H9 (cell line): ENCODE results near the gene STRA6. TPM values are rescaled to one million over a fixed set of nuclear protein-coding genes. Genes with fewer than 3 reads are reported as not detected.

Experiments used
- DNase-seq: peaks from one replicate; pipeline ENCODE4 v3.0.0-alpha.2; 2017
- H2AFZ ChIP-seq: one replicate; pipeline ENCODE4 v1.6.1; 2013; ENCODE audit warnings: mild to moderate bottlenecking, low read length, control low read depth, moderate library complexity
- H2AK5ac ChIP-seq: 2 replicates; pipeline ENCODE4 v1.6.1; 2013; ENCODE audit warnings: low read length, control low read depth, mixed read lengths; ENCODE audit not compliant: insufficient read length
- H2BK120ac ChIP-seq: one replicate; pipeline ENCODE4 v1.6.1; 2013; ENCODE audit warnings: low read depth, mild to moderate bottlenecking, low read length, control low read depth, inconsistent platforms; ENCODE audit not compliant: poor library complexity, severe bottlenecking
- H2BK12ac ChIP-seq: 2 replicates; pipeline ENCODE4 v1.6.1; 2013; ENCODE audit warnings: low read length, control low read depth, mixed read lengths, low read depth; ENCODE audit not compliant: insufficient read length
- H2BK15ac ChIP-seq: 2 replicates; pipeline ENCODE4 v1.6.1; 2013; ENCODE audit warnings: low read depth, low read length, control low read depth
- H2BK20ac ChIP-seq: one replicate; pipeline ENCODE4 v1.6.1; 2013; ENCODE audit warnings: low read depth, mild to moderate bottlenecking, low read length, control low read depth, inconsistent platforms; ENCODE audit not compliant: poor library complexity, severe bottlenecking
- H2BK5ac ChIP-seq: 2 replicates; pipeline ENCODE4 v1.6.1; 2013; ENCODE audit warnings: low read length, control low read depth, mixed read lengths; ENCODE audit not compliant: insufficient read length
- H3K14ac ChIP-seq: 2 replicates; pipeline ENCODE4 v1.6.1; 2013; ENCODE audit warnings: low read length, control low read depth; ENCODE audit not compliant: insufficient read depth
- H3K18ac ChIP-seq: 2 replicates; pipeline ENCODE4 v1.6.1; 2013; ENCODE audit warnings: low read depth, mild to moderate bottlenecking, mixed read lengths, low read length, control low read depth; ENCODE audit not compliant: insufficient read length
- H3K23ac ChIP-seq: 2 replicates; pipeline ENCODE4 v1.6.1; 2013; ENCODE audit warnings: low read length, control low read depth, mixed read lengths, low read depth; ENCODE audit not compliant: insufficient read length
- H3K23me2 ChIP-seq: 2 replicates; pipeline ENCODE4 v1.6.1; 2013; ENCODE audit warnings: low read depth, mild to moderate bottlenecking, mixed read lengths, low read length, control low read depth; ENCODE audit not compliant: insufficient read length, poor library complexity, severe bottlenecking
- H3K27ac ChIP-seq: 2 replicates; pipeline ENCODE4 v1.5.1; 2013; ENCODE audit warnings: low read length, control low read depth, mixed read lengths, low read depth; ENCODE audit not compliant: insufficient read length
- H3K27me3 ChIP-seq: 2 replicates; pipeline ENCODE4 v1.6.1; 2013; ENCODE audit warnings: low read length, control low read depth, inconsistent platforms; ENCODE audit not compliant: insufficient read depth
- H3K4ac ChIP-seq: 2 replicates; pipeline ENCODE4 v1.6.1; 2013; ENCODE audit warnings: low read depth, mild to moderate bottlenecking, control low read depth, inconsistent platforms, low read length, moderate library complexity
- H3K4me1 ChIP-seq: 2 replicates; pipeline ENCODE4 v1.6.1; 2013; ENCODE audit warnings: low read length, control low read depth, inconsistent platforms; ENCODE audit not compliant: insufficient read depth
- H3K4me2 ChIP-seq: 2 replicates; pipeline ENCODE4 v1.6.1; 2013; ENCODE audit warnings: low read length, control low read depth, mixed read lengths; ENCODE audit not compliant: insufficient read length, insufficient read depth
- H3K56ac ChIP-seq: 2 replicates; pipeline ENCODE4 v1.6.1; 2013; ENCODE audit warnings: low read depth, mild to moderate bottlenecking, mixed read lengths, low read length, control low read depth; ENCODE audit not compliant: insufficient read length
- H3K79me1 ChIP-seq: 2 replicates; pipeline ENCODE4 v1.6.1; 2013; ENCODE audit warnings: low read depth, mild to moderate bottlenecking, moderate library complexity, low read length, control low read depth, inconsistent platforms; ENCODE audit not compliant: insufficient read depth, poor library complexity, severe bottlenecking
- H3K79me2 ChIP-seq: 2 replicates; pipeline ENCODE4 v1.6.1; 2013; ENCODE audit warnings: low read length, control low read depth, inconsistent platforms; ENCODE audit not compliant: insufficient read depth
- H3K9ac ChIP-seq: 2 replicates; pipeline ENCODE4 v1.6.1; 2013; ENCODE audit warnings: low read length, control low read depth, mixed read lengths; ENCODE audit not compliant: insufficient read length; ENCODE audit errors: extremely low read depth
- H3K9me3 ChIP-seq: one replicate; pipeline ENCODE4 v1.6.1; 2013; ENCODE audit warnings: low read depth, low read length, inconsistent platforms; ENCODE audit not compliant: control insufficient read depth
- H3T11ph ChIP-seq: one replicate; pipeline ENCODE4 v1.6.1; 2013; ENCODE audit warnings: mild to moderate bottlenecking, low read length, control low read depth, inconsistent platforms
- H4K20me1 ChIP-seq: one replicate; pipeline ENCODE4 v1.6.1; 2013; ENCODE audit not compliant: control insufficient read depth, insufficient read length, insufficient read depth
- H4K5ac ChIP-seq: 2 replicates; pipeline ENCODE4 v1.6.1; 2013; ENCODE audit warnings: low read depth, mild to moderate bottlenecking, mixed read lengths, low read length, control low read depth; ENCODE audit not compliant: insufficient read length
- H4K8ac ChIP-seq: replicated peaks from 2 replicates; pipeline ENCODE4 v1.6.1; 2013; ENCODE audit warnings: low read length, control low read depth, mixed read lengths, low read depth; ENCODE audit not compliant: insufficient read length
- H4K91ac ChIP-seq: 2 replicates; pipeline ENCODE4 v1.6.1; 2013; ENCODE audit warnings: low read depth, mild to moderate bottlenecking, moderate library complexity, mixed read lengths, low read length, control low read depth; ENCODE audit not compliant: insufficient read length
- H3K27ac Mint-ChIP-seq, 3 experiments: 2 replicates in 2 of 3; 3 replicates in 1 of 3; pipeline ENCODE4 v1.8.0; 2020 to 2021; ENCODE audit warnings: mixed read lengths in 3 of 3, mild to moderate bottlenecking in 1 of 3, moderate library complexity in 1 of 3
- H3K27me3 Mint-ChIP-seq: 2 replicates; pipeline ENCODE4 v1.8.0; 2021; ENCODE audit warnings: low read depth, mild to moderate bottlenecking, moderate library complexity, mixed read lengths
- H3K36me3 Mint-ChIP-seq, 3 experiments: 2 replicates in 2 of 3; 3 replicates in 1 of 3; pipeline ENCODE4 v1.8.0; 2020 to 2021; ENCODE audit warnings: low read depth in 3 of 3, mixed read lengths in 3 of 3; ENCODE audit not compliant: insufficient read depth in 1 of 3
- H3K4me1 Mint-ChIP-seq, 2 experiments: 2 replicates each; pipeline ENCODE4 v1.8.0; 2020; ENCODE audit warnings: mixed read lengths in 2 of 2
- H3K4me3 Mint-ChIP-seq, 2 experiments: 2 replicates in 1 of 2; 3 replicates in 1 of 2; pipeline ENCODE4 v1.8.0; 2020 to 2021; ENCODE audit warnings: mild to moderate bottlenecking in 2 of 2, mixed read lengths in 2 of 2, moderate library complexity in 1 of 2
- H3K9me3 Mint-ChIP-seq, 2 experiments: 2 replicates in 1 of 2; 3 replicates in 1 of 2; pipeline ENCODE4 v1.8.0; 2020; ENCODE audit warnings: mild to moderate bottlenecking in 2 of 2, mixed read lengths in 2 of 2, moderate library complexity in 1 of 2
- WGBS: extraction: QIAGEN DNeasy Blood & Tissue Kit; methylation state at CpG from one replicate; pipeline ENCODE4 v1.1.7; 2013; ENCODE audit warnings: missing lambda C conversion rate, low lambda C conversion rate, mixed read lengths; ENCODE audit not compliant: insufficient read length; ENCODE audit errors: extremely low coverage; 5-methylcytosine and 5-hydroxymethylcytosine counted together
- total RNA-seq: library from RNA; stranded (reverse); gene quantifications from 2 replicates; pipeline ENCODE4 v1.2.1, GENCODE V29; 2021
- TF ChIP-seq, protein P1 (sequence below): fragments of 200-600 bp; sonication (generic); conservative IDR thresholded peaks from 3 replicates; pipeline ENCODE4 v1.8.0; 2021; ENCODE audit warnings: antibody characterized with exemption, mild to moderate bottlenecking

STRA6 gene
- total RNA-seq, 1 experiment from 2014 or later: 12.8 TPM

- Histone ChIP-seq H4K20me1 (peaks cover 4% of the 10 kb centered on the region), H3K56ac (no peak overlapping the region), H3K14ac (no peak overlapping the region), H3K27ac (no peak overlapping the region), H3T11ph (no peak overlapping the region), H3K23me2 (peaks cover 20% of the 10 kb centered on the region), H3K4me2 (peak overlapping the region; percentile 82), H2BK12ac (no peak overlapping the region), H3K4me1 (no peaks in the 10 kb centered on the region; the same call in 1 of the 2 replicates), H3K4ac (no peak overlapping the region), H4K91ac (no peak overlapping the region), H3K23ac (no peak overlapping the region), H3K79me1 (no peaks in the 10 kb centered on the region), H2BK15ac (no peak overlapping the region), H2BK20ac (no peak overlapping the region), H3K9ac (no peak overlapping the region), H3K27me3 (peaks cover 69% of the 10 kb centered on the region), H2AK5ac (no peak overlapping the region), H3K79me2 (no peaks in the 10 kb centered on the region), H2BK120ac (no peak overlapping the region), H3K9me3 (no peaks in the 10 kb centered on the region), H4K8ac (no peak overlapping the region), H4K5ac (no peak overlapping the region), H3K18ac (no peak overlapping the region), H2AFZ (no peak overlapping the region), H2BK5ac (no peak overlapping the region)
- H3K36me3 Mint-ChIP-seq: no peaks in the 10 kb centered on the region; a peak in 3 of 7 replicates
- DNase-seq: peak; percentile 73
- H3K27me3 Mint-ChIP-seq: peaks cover 99% of the 10 kb centered on the region
- no CpG with 5 or more reads among the region's 40 CpGs for WGBS
- peaks cover 49 to 59% of the 10 kb centered on the region in 2 experiments for H3K4me1 Mint-ChIP-seq
- no peak overlapping the region; a peak in 1 of 7 replicates for H3K27ac Mint-ChIP-seq
- peaks cover 2 to 6% of the 10 kb centered on the region in 2 experiments; a peak in 2 of 5 replicates for H3K9me3 Mint-ChIP-seq
- TF ChIP-seq, protein P1, sequence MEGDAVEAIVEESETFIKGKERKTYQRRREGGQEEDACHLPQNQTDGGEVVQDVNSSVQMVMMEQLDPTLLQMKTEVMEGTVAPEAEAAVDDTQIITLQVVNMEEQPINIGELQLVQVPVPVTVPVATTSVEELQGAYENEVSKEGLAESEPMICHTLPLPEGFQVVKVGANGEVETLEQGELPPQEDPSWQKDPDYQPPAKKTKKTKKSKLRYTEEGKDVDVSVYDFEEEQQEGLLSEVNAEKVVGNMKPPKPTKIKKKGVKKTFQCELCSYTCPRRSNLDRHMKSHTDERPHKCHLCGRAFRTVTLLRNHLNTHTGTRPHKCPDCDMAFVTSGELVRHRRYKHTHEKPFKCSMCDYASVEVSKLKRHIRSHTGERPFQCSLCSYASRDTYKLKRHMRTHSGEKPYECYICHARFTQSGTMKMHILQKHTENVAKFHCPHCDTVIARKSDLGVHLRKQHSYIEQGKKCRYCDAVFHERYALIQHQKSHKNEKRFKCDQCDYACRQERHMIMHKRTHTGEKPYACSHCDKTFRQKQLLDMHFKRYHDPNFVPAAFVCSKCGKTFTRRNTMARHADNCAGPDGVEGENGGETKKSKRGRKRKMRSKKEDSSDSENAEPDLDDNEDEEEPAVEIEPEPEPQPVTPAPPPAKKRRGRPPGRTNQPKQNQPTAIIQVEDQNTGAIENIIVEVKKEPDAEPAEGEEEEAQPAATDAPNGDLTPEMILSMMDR: no peak
- peak overlapping the region; percentile 36 to 78 for H3K4me3 Mint-ChIP-seq
Observed at GRCh38 chr15:74129586-74130154, 72.9 kb downstream of the STRA6 start.

Other genes starting within 250 kb of the STRA6 start
- gene STOML1, start 210.5 kb downstream of the STRA6 start, total RNA-seq: 2.5 and 2.9 TPM in 2 replicates
- gene PML, start 208.1 kb downstream of the STRA6 start, total RNA-seq: 23.6 and 24.6 TPM in 2 replicates
- 0.72 and 0.90 TPM in 2 replicates for gene GOLGA6A, start 120.2 kb downstream of the STRA6 start, total RNA-seq
- gene ISLR2, start 72.2 kb downstream of the STRA6 start, total RNA-seq: 0.09 TPM in 2 replicates
- gene ISLR, start 29.1 kb downstream of the STRA6 start, total RNA-seq: 0.11 and 0.35 TPM in 2 replicates
- gene CCDC33, start 33.5 kb upstream of the STRA6 start, total RNA-seq: 4.5 and 4.6 TPM in 2 replicates
- 1.7 and 2.3 TPM in 2 replicates for gene CYP11A1, start 164.9 kb upstream of the STRA6 start, total RNA-seq
- gene SEMA7A, start 231.2 kb upstream of the STRA6 start, total RNA-seq: 5.7 and 7.0 TPM in 2 replicates